HG03457 (cell line): ENCODE measurements around the gene GINM1.
A peak's percentile ranks its signal among the peaks of the same experiment; 100 is the strongest.

ENCODE experiments used
- ATAC-seq: cut with Tn5 transposase; IDR thresholded peaks from one replicate; pipeline ENCODE4 v1.9.1; 2021; ENCODE audit warnings: moderate number of reproducible peaks; ENCODE audit not compliant: unreplicated experiment

Gene GINM1, protein sequence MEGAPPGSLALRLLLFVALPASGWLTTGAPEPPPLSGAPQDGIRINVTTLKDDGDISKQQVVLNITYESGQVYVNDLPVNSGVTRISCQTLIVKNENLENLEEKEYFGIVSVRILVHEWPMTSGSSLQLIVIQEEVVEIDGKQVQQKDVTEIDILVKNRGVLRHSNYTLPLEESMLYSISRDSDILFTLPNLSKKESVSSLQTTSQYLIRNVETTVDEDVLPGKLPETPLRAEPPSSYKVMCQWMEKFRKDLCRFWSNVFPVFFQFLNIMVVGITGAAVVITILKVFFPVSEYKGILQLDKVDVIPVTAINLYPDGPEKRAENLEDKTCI

GRCh38 chr6:149565527-149566409 is at the start of gene GINM1:
Gene GINM1, plus strand, starts transcription at chr6:149566375. Its CDS starts 40 bp downstream, at chr6:149566415.
- ATAC-seq, result peak; percentile 81

DNA sequence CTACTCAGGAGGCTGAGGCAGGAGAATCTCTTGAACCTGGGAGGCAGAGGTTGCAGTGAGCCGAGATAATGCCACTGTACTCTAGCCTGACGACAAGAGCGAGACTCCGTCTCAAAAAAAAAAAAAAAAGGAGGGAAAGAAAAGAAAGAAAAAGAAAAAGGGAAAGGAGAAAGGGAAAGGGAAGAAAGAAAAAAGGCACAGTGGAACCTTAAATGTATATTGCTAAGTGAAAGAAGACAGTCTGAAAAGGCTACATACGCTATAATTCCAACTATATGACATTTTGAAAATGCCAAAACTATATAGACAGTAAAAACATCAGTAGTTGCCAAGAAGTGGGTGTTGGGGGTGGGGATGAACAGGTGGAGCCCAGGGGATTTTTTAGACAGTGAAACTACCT is 36.5 kb upstream of the GINM1 start:
- no peak for ATAC-seq

GRCh38 chr6:149534742-149535141 is 31.4 kb upstream of the GINM1 start:
- ATAC-seq, result no peak

DNA sequence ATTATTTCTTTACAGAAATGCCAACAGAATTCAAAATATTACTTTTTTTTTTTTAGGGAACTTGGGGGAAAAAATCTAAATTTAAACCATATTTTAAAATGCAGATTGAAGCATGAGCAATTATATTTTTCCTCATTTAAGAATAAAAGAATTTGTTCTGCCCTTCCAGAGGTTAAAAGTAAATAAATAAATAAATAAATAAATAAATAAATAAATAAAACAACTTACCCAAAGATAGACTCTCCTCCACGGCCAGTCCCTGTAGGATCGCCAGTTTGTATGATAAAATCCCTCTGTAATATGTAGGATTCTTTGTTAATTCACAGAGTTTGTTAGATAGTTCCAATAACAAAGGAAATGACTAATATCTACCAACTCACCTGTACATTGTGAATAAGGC is 25.0 kb upstream of the GINM1 start:
- ATAC-seq, result no peak

DNA sequence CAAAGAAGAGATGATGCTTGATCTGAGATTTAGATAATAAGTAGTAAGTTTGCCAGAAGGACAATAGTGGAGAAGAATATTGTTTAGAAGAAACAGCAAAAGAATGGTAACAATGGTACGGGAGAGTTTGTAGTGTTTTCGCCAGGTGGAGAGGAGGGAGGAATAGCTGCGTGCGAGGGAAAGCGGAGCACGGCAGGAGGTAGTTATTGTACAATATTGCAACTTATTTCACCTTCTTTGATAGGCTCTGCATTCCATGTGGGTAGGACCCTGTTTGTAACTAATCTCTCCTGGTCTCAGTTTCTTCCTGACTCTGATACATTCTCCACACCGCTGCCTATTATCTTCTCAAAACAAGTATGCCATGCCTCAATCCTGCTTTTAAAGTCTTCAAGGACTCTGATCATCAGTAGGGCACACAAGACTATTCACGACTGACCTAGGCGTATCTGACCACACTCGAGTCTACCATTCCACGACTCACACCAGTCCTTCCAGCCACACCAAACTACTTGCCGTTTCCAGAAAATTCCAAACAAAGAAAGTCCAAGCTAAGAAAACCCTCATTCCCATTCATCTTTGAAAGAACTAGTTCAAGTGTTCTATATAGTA is 21.4 kb upstream of the GINM1 start:
- no peak for ATAC-seq

DNA sequence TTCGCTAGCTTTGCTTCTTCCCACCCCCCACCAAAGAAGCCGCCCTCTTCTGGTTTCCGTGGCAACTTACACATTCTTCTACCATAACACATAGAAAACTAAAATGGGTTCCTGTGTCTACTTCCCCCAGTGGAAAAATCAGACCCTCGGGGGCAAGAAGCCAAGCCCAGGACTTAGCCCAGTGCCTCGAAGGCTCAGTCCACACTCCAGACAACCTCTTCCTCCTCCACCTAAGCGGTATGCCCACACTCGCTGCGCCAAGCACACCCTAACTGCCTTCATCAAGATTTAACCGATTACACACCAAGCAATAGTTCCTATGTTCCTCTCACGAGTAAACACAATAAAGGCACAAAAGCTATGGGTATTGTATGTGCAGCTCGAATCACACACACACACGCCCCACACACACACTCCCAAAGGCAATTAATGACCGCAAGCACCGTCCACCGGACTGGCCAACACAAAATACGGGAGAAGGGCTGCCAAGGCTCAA is 20.9 kb upstream of the GINM1 start:
- no peak for ATAC-seq

DNA sequence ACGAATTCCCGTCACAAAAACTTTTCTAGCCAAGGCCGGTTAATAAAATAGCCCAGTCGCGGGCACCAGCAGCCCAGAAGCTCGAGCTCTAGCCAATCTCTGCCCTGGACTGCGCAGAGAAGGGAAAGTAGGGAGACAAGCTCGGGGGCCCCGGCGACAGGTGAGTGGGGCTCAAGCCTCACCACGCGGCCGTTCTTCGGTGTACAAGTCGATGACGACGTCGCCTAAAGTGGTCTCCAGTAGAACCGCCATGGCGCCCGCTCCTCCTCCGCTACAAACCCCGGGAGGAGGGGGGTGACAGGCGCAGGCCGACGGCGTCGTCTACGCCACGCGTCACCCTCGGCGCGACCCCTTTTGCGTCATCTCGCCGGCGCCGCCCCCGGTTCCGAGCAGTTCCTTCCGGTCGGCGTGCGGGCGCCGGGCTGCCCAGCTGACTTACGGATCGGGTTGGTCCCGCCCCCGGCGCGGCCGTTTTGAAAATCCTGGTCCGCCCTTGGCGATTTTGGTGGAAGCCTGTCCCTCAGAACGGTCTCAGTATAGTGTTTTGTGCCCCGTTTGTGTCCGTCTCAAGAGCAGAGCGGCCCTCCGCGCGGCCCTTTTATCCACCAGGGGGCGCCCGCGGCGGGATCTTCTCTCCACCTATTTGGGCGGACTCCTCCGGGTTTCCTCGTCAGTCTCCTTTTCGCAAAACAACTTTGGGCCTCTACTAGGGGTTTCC is 20.3 kb upstream of the GINM1 start, which contains the start of gene PPIL4:
TSS of gene PPIL4 (minus strand) at position 290 of the 718 bp plus-strand sequence. CDS start at position 252, 38 bp downstream.
- ATAC-seq, result peak; percentile 80

DNA sequence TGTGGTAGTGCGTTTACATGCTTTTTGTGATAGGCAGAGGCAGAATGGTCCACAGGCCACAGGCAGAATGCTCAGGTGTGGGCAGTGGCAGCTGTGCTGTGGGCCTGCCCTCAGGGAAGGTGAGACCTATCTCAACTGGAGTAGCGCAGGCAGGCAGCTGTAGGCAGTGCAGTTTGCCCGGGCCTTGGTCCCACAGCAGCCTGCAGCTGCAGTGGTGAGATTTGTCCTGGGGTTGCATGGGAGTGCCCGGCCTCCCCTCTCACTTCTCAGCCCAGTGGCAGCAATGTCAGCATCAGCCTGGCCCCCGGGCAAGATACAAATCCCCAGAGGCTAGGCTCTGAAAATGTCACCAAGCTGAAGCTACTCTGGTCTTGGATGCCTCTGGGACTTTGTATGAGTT is 14.3 kb upstream of the GINM1 start:
- no peak for ATAC-seq

- no peak for ATAC-seq
Measured at GRCh38 chr6:149558029-149558428, 8.1 kb upstream of the GINM1 start.

GRCh38 chr6:149559389-149559788 is 6.8 kb upstream of the GINM1 start:
- ATAC-seq, result no peak

- no peak for ATAC-seq
Measured at GRCh38 chr6:149560736-149561135, 5.4 kb upstream of the GINM1 start.

DNA sequence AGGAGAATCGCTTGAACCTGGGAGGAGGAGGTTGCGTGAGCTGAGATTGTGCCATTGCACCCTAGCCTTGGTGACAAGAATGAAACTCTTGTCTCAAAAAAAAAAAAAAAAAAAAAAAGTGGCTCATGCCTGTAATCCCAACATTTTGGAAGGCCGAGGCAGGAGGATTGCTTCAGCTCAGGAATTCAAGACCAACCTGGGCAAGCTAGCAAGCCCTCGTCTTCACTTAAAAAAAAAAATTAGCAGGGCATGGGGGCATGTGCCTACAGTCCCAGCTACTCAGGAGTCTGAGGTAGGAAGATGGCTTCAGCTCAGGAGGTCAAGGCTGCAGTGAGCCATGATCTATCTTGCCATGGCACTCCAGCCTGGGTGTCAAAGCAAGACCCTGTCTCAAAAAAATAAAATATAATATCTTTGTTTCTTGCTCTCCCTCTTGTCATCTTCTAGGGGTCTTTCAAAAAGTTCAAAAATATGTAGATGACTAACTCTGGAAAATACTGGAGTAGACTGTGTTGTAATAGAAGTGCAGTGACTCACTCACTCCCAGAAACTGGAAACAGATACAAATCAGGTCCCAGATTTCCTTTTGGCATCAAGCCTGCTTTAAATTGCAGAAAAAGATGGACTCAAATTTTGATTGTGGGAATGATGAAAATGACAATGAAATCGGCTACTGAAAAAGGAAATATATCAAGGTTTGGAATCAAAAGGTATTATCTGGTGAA is 2.8 kb upstream of the GINM1 start:
- no peak for ATAC-seq

- no peak for ATAC-seq
Measured at GRCh38 chr6:149563928-149564325, 2.2 kb upstream of the GINM1 start.

GRCh38 chr6:149566410-149567193 is 427 bp downstream of the GINM1 start:
- ATAC-seq, result no peak

- no peak for ATAC-seq
Measured at GRCh38 chr6:149567194-149567586, 1.0 kb downstream of the GINM1 start.

DNA sequence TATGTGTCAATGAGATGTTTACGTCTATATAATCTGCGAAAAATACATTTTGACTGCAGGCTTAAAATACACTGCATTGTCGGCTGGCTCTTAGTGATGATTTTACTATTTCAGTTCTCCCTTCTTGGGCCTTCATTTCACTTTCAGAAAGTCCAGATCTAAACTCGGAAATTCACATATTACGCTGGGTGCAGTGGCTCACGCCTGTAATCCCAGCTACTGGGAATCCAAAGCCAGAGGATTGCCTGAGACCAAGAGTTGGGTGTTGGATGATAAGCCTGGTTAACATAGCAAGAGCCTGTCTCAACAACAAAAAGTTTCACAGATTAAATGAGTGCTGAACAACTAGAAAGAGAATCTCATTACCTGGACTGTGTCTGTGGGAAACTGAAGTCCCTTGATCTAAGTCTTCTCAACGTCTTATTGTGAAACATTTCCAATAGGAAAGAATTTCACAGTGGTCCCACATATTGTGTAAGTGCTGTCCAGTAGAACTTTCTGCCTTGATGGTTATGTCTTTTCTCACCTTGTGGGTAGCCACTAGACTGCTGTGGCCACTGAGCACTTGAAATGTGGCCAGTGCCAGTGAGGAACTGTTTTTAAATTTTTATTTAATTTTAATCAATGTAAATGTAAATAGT is 1.9 kb downstream of the GINM1 start:
- no peak for ATAC-seq

DNA sequence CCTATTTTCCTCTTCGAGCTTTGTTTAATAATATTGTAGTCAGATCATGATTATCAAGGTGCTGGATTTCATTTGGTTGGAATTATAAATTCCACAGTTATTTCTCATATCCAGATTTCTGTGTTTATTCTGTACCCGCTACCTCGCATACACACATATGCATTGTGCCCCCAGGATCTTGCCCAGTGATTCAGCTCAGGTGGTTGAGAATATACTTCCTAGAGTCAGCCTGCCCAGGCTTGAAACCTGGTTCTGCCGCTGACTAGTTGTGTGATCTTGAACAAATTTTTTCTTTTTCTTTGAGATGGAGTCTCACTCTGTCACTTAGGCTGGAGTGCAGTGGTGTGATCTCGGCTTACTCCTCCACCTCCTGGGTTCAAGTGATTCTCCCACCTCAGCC is 14.7 kb downstream of the GINM1 start:
- ATAC-seq, result no peak

GRCh38 chr6:149581349-149581748 is 15.2 kb downstream of the GINM1 start:
- no peak for ATAC-seq

GRCh38 chr6:149586149-149586548 is 20.0 kb downstream of the GINM1 start:
- ATAC-seq, result no peak
